H1 (cell line): ENCODE measurements around the gene RAP1A.

Source experiments
- CBX8 ChIP-seq: fragments of 300-800, 300-1000 bp; sonication (generic); IDR thresholded peaks from 2 replicates; pipeline ENCODE4 v1.7.1; 2016; ENCODE audit warnings: low read depth, low read length, borderline replicate concordance
- CEBPB ChIP-seq: IDR thresholded peaks from 2 replicates; pipeline ENCODE4 v1.6.1; 2012; ENCODE audit warnings: low read depth, low read length
- CHD2 ChIP-seq: IDR thresholded peaks from 2 replicates; pipeline ENCODE4 v1.6.1; 2012; ENCODE audit warnings: low read length, improper control_type of control experiment
- CREB1 ChIP-seq: IDR thresholded peaks from 2 replicates; pipeline ENCODE4 v1.6.1; 2012; ENCODE audit warnings: inconsistent platforms
- GTF2F1 ChIP-seq: IDR thresholded peaks from 2 replicates; pipeline ENCODE4 v1.6.1; 2012; ENCODE audit warnings: low read depth, low read length, improper control_type of control experiment, borderline replicate concordance
- HDAC2 ChIP-seq, 2 experiments: fragments of 300-600 bp in 1 of 2; sonication (generic) in 1 of 2; IDR thresholded peaks; 2 replicates each; pipeline ENCODE4 v1.6.1; 2011 to 2012; ENCODE audit warnings: low read depth in 2 of 2, low read length in 2 of 2, mild to moderate bottlenecking in 2 of 2, moderate library complexity in 2 of 2, borderline replicate concordance in 1 of 2, inconsistent platforms in 1 of 2
- NRF1 ChIP-seq: IDR thresholded peaks from 2 replicates; pipeline ENCODE4 v1.6.1; 2011; ENCODE audit warnings: mild to moderate bottlenecking, low read depth, low read length, improper control_type of control experiment
- POLR2AphosphoS5 ChIP-seq: IDR thresholded peaks from 2 replicates; pipeline ENCODE4 v1.6.1; 2011; ENCODE audit warnings: low read depth, low read length
- RAD21 ChIP-seq, 2 experiments: IDR thresholded peaks in 1 of 2; conservative IDR thresholded peaks in 1 of 2; 2 replicates each; pipeline ENCODE4 v1.6.1; 2011; ENCODE audit warnings: low read depth in 2 of 2, low read length in 2 of 2, improper control_type of control experiment in 1 of 2, inconsistent platforms in 1 of 2, mild to moderate bottlenecking in 1 of 2, moderate library complexity in 1 of 2
- SIRT6 ChIP-seq: IDR thresholded peaks from one replicate; pipeline ENCODE4 v1.7.1; 2012; ENCODE audit warnings: low read length, inconsistent platforms
- SP1 ChIP-seq: IDR thresholded peaks from 2 replicates; pipeline ENCODE4 v1.6.1; 2011; ENCODE audit warnings: low read depth, low read length
- TF ChIP-seq, protein P1 (sequence below), 3 experiments: IDR thresholded peaks; 1 replicate in 2 of 3; 2 replicates in 1 of 3; pipeline versions ENCODE4 v1.5.1 to v1.6.1; 2011; ENCODE audit warnings: low read length in 3 of 3, mild to moderate bottlenecking in 3 of 3, inconsistent platforms in 2 of 3, low read depth in 1 of 3, moderate library complexity in 1 of 3; ENCODE audit not compliant: insufficient read depth in 1 of 3; ENCODE audit errors: control extremely low read depth in 1 of 3
- TF ChIP-seq, protein P2 (sequence below): IDR thresholded peaks from 2 replicates; pipeline ENCODE4 v1.6.1; 2011; ENCODE audit warnings: low read length, improper control_type of control experiment

DNA sequence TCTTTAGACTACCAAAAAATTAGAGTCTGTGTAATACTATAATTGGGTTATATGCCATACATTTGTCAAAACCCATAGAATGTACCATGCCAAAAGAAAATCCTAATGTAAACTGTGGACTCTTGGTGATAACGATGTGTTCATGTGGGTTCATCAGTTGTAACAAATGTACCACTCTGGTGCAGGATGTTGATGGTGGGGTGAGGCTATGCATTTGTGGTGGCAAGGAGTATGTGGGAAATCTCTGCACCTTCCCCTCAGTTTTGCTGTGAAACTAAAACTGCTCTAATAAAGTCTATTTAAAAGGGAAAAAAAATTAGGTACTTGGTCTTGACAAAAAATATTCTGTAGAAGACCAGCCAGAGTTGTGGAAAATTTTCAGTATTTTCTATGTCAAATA lies 76.2 kb downstream of the RAP1A start:
- TF ChIP-seq CBX8 = no peak
- TF ChIP-seq NRF1 = no peak
- TF ChIP-seq CEBPB = no peak
- TF ChIP-seq, protein P1, sequence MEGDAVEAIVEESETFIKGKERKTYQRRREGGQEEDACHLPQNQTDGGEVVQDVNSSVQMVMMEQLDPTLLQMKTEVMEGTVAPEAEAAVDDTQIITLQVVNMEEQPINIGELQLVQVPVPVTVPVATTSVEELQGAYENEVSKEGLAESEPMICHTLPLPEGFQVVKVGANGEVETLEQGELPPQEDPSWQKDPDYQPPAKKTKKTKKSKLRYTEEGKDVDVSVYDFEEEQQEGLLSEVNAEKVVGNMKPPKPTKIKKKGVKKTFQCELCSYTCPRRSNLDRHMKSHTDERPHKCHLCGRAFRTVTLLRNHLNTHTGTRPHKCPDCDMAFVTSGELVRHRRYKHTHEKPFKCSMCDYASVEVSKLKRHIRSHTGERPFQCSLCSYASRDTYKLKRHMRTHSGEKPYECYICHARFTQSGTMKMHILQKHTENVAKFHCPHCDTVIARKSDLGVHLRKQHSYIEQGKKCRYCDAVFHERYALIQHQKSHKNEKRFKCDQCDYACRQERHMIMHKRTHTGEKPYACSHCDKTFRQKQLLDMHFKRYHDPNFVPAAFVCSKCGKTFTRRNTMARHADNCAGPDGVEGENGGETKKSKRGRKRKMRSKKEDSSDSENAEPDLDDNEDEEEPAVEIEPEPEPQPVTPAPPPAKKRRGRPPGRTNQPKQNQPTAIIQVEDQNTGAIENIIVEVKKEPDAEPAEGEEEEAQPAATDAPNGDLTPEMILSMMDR (IDR thresholded peaks at IDR 0.05; ENCODE audit: control extremely low read depth in 1 of 3, insufficient read depth in 1 of 3, low read depth in 1 of 3, low read length in 3 of 3) = no peak
- TF ChIP-seq RAD21 (IDR thresholded peaks at IDR 0.05 in 1 of 2, conservative IDR thresholded peaks at IDR 0.05 in 1 of 2; ENCODE audit: low read depth in 2 of 2, low read length in 2 of 2) = no peak
- TF ChIP-seq SIRT6 = no peak
- no peak for TF ChIP-seq POLR2AphosphoS5
- no peak for TF ChIP-seq CHD2
- TF ChIP-seq, protein P2, sequence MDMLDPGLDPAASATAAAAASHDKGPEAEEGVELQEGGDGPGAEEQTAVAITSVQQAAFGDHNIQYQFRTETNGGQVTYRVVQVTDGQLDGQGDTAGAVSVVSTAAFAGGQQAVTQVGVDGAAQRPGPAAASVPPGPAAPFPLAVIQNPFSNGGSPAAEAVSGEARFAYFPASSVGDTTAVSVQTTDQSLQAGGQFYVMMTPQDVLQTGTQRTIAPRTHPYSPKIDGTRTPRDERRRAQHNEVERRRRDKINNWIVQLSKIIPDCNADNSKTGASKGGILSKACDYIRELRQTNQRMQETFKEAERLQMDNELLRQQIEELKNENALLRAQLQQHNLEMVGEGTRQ = no peak
- no peak for TF ChIP-seq SP1
- TF ChIP-seq CREB1 = no peak
- no peak for TF ChIP-seq GTF2F1
- TF ChIP-seq HDAC2 (IDR thresholded peaks at IDR 0.05; ENCODE audit: borderline replicate concordance in 1 of 2, low read depth in 2 of 2, low read length in 2 of 2) = no peak
